ENCODE results near the gene SMC1B. TPM values are rescaled to one million over a fixed set of nuclear protein-coding genes. Genes with fewer than 3 reads are reported as not detected.

SMC1B gene
- total RNA-seq, 4 donors from 2014 or later, result 0.13 TPM; not detected in 3

DNA sequence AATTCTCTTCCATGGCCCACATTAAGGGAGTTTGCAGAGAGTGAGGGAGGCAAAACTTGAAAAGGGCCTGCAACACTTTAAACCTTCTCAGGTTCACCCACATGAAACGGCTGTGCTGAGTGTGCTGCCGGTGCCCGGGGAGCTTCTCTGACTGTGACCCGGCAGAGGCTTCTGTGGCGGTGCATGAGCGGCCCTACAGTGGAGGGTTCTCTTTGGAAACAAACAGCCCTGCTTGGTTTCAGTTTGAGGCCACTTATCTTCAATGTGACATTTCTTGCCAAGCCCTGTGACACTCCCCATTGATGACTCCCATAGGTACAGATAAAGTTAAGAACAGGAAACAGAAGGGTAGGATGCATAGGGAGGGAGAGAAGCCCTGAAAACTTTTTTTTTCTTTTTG lies 71.9 kb downstream of the SMC1B start:
- intact Hi-C loops (cut with DNase I), result no loop called here
- Histone ChIP-seq H3K27me3 (no peaks in the 10 kb centered on the region), H3K36me3 (peaks cover 0 to 1% of the 10 kb centered on the region in 2 donors), H3K4me1 (peaks cover 19 to 36% of the 10 kb centered on the region in 2 donors), H3K4me3 (replicated peaks in 1 of 3) (no peak overlapping the region), H3K27ac (peak overlapping the region in 2 of 3 donors; percentile 44 to 67), H3K9me3 (no peaks in the 10 kb centered on the region)
- peak; percentile 65 to 69 for DNase-seq
- TF ChIP-seq, protein P1, sequence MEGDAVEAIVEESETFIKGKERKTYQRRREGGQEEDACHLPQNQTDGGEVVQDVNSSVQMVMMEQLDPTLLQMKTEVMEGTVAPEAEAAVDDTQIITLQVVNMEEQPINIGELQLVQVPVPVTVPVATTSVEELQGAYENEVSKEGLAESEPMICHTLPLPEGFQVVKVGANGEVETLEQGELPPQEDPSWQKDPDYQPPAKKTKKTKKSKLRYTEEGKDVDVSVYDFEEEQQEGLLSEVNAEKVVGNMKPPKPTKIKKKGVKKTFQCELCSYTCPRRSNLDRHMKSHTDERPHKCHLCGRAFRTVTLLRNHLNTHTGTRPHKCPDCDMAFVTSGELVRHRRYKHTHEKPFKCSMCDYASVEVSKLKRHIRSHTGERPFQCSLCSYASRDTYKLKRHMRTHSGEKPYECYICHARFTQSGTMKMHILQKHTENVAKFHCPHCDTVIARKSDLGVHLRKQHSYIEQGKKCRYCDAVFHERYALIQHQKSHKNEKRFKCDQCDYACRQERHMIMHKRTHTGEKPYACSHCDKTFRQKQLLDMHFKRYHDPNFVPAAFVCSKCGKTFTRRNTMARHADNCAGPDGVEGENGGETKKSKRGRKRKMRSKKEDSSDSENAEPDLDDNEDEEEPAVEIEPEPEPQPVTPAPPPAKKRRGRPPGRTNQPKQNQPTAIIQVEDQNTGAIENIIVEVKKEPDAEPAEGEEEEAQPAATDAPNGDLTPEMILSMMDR (IDR thresholded peaks at IDR 0.05), result no peak
- peak in 1 of 2 donors; percentile 21 for TF ChIP-seq POLR2A (IDR thresholded peaks at IDR 0.05)
- 21 to 36% methylated on average over 6 of the region's 6 CpGs for WGBS, 2 donors

DNA sequence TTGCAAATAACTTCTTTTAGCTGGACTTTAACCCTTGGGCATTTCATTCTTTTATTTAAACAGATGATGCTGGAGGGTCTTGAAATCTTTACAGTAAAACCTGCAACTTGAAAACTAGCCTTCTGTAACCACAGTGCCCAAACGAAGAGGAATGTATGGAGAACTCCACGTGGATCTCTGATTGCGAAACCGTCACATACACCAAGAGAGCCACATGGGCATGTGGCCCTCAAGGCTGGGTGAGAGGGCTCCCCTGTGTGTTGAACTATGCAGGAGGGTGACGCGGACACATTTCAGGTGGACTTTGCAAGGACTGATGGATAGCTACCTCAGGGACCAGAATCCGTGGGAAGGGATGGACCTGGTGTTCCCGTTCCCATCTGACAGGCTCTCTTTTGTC lies 73.1 kb downstream of the SMC1B start:
- peak overlapping the region in 1 of 3 donors; percentile 67 for H3K27ac ChIP-seq
- no peaks in the 10 kb centered on the region for H3K9me3 ChIP-seq
- H3K27me3 ChIP-seq, result no peaks in the 10 kb centered on the region
- peaks cover 0 to 5% of the 10 kb centered on the region in 2 donors for H3K36me3 ChIP-seq
- no peak for DNase-seq
- intact Hi-C loops (cut with DNase I), result no loop called here
- 81 to 85% methylated on average over 8 of the region's 8 CpGs for WGBS, 2 donors
- H3K4me1 ChIP-seq, result peaks cover 19 to 39% of the 10 kb centered on the region in 2 donors
- no peak overlapping the region for H3K4me3 ChIP-seq (replicated peaks in 1 of 3)
- no peak for TF ChIP-seq POLR2A (IDR thresholded peaks at IDR 0.05)
- TF ChIP-seq, protein P1 (IDR thresholded peaks at IDR 0.05), result no peak

GRCh38 chr22:45338795-45339194 lies 74.6 kb downstream of the SMC1B start:
- Histone ChIP-seq H3K4me3 (replicated peaks in 1 of 3) (no peak overlapping the region), H3K36me3 (peaks cover 0 to 14% of the 10 kb centered on the region in 2 donors), H3K4me1 (peaks cover 19 to 39% of the 10 kb centered on the region in 2 donors), H3K27me3 (no peaks in the 10 kb centered on the region), H3K9me3 (no peaks in the 10 kb centered on the region), H3K27ac (peak overlapping the region in 2 of 3 donors; percentile 52)
- no peak for DNase-seq
- intact Hi-C loops (cut with DNase I), result no loop called here
- 88 to 96% methylated on average over 7 of the region's 7 CpGs for WGBS, 2 donors
- no peak for TF ChIP-seq POLR2A (IDR thresholded peaks at IDR 0.05)
- TF ChIP-seq, protein P1 (IDR thresholded peaks at IDR 0.05), result no peak

GRCh38 chr22:45337536-45337935 lies 75.9 kb downstream of the SMC1B start:
- intact Hi-C loops (cut with DNase I), result no loop called here
- peak overlapping the region in 2 of 3 donors; percentile 37 to 64 for H3K27ac ChIP-seq
- H3K27me3 ChIP-seq, result no peaks in the 10 kb centered on the region
- no peak for TF ChIP-seq POLR2A (IDR thresholded peaks at IDR 0.05)
- TF ChIP-seq, protein P1 (IDR thresholded peaks at IDR 0.05), result no peak
- WGBS, 2 donors, result 75 to 91% methylated on average over 9 of the region's 9 CpGs
- no peak overlapping the region for H3K4me3 ChIP-seq (replicated peaks in 1 of 3)
- H3K36me3 ChIP-seq, result peaks cover 3 to 16% of the 10 kb centered on the region in 2 donors
- H3K4me1 ChIP-seq, result peaks cover 19 to 39% of the 10 kb centered on the region in 2 donors
- DNase-seq, result no peak
- no peaks in the 10 kb centered on the region for H3K9me3 ChIP-seq

DNA sequence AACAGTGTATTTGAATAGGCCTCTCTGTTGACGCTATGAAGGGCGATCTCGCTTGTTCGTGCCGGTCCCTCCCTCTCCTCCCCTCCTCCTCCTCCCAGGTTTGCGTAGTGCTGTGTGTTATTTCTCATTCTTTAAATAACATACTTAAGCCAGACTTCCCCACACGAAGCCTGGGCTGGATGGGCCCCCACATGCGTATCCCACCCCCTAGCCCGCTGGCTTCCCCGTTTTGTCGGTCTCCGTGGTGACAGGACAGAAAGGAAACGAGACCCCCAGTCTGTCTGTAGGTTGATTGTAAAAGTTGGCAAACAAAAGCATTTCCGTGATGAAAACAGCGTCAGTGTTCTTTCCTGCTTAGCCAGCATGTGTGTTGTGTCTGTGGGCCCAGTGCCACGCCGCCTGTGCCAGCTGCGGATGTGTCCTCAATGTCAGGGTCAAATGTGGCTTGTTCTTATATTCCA lies 76.4 kb downstream of the SMC1B start:
- WGBS, 2 donors, result 70 to 77% methylated on average over 18 of the region's 18 CpGs
- Histone ChIP-seq H3K36me3 (peaks cover 6 to 16% of the 10 kb centered on the region in 2 donors), H3K4me1 (peaks cover 19 to 38% of the 10 kb centered on the region in 2 donors), H3K4me3 (replicated peaks in 1 of 3) (no peak overlapping the region), H3K27me3 (no peaks in the 10 kb centered on the region), H3K9me3 (no peaks in the 10 kb centered on the region), H3K27ac (peak overlapping the region in 2 of 3 donors; percentile 37 to 64)
- no peak for TF ChIP-seq POLR2A (IDR thresholded peaks at IDR 0.05)
- DNase-seq, result peak; percentile 47 to 49
- intact Hi-C loops (cut with DNase I), result no loop called here

All from thyroid gland (tissue), 4 donors.